HG02885 (cell line): ENCODE results near the gene APOB.

Source experiments
- ATAC-seq: cut with Tn5 transposase; IDR thresholded peaks from one replicate; pipeline ENCODE4 v1.9.1; 2021; ENCODE audit warnings: mild to moderate bottlenecking; ENCODE audit not compliant: unreplicated experiment, poor library complexity

APOB gene

GRCh38 chr2:20955277-20956026 is 88.4 kb downstream of the APOB start:
- ATAC-seq = no peak

GRCh38 chr2:20953146-20953824 is 90.6 kb downstream of the APOB start:
- no peak for ATAC-seq
